ENCODE results near the gene CD300LG. TPM values are rescaled to one million over a fixed set of nuclear protein-coding genes. Genes with fewer than 3 reads are reported as not detected.
"Not testable (repeated sequence)": the region's sequence is repeated elsewhere in the genome, so short reads cannot be mapped to it uniquely, and the experiment has no call there.

The CD300LG gene
- total RNA-seq, 1 experiment from 2014 or later: not detected

GRCh38 chr17:43861960-43862359, 15.0 kb downstream of the CD300LG start:
- BruUV-seq (replicated peaks): no TSS peak
- TF ChIP-seq EZH2 (IDR thresholded peaks at IDR 0.05; ENCODE audit: low read depth) (no peak), CTCF (conservative IDR thresholded peaks at IDR 0.05) (no peak)
- no peak for DNase-seq
- H4K20me1 ChIP-seq (ENCODE audit: insufficient read depth): no peaks in the 10 kb centered on the region
- POLR2A ChIA-PET (ENCODE audit: unreplicated experiment): no interaction called here
- no peaks in the 10 kb centered on the region for H3K9me2 ChIP-seq (ENCODE audit: insufficient read depth)
- CTCF ChIA-PET: no interaction called here
- H3K79me2 ChIP-seq (ENCODE audit: low read depth): no peaks in the 10 kb centered on the region
- no peaks in the 10 kb centered on the region for H3F3A ChIP-seq (ENCODE audit: insufficient read depth, low read depth)
- H3K36me3 ChIP-seq (ENCODE audit: low read depth): no peaks in the 10 kb centered on the region
- intact Hi-C loops (cut with micrococcal nuclease; ENCODE audit: unreplicated experiment): no loop called here
- peaks cover 46% of the 10 kb centered on the region for H3K27me3 ChIP-seq (ENCODE audit: insufficient read depth, low read depth)
- H3K27ac ChIP-seq: no peak overlapping the region
- no peak overlapping the region for H3K4me3 ChIP-seq
- H3K9me3 ChIP-seq (ENCODE audit: insufficient read depth, low read depth): no peaks in the 10 kb centered on the region
- no peak overlapping the region for H2AFZ ChIP-seq
- no peak overlapping the region for H3K4me2 ChIP-seq
- no peaks in the 10 kb centered on the region for H3K4me1 ChIP-seq (replicated peaks; ENCODE audit: insufficient read depth)

- H3K4me2 ChIP-seq: no peak overlapping the region
- H3K9me2 ChIP-seq (ENCODE audit: insufficient read depth): no peaks in the 10 kb centered on the region
- no peak overlapping the region for H3K27ac ChIP-seq
- ChIA-PET POLR2A (ENCODE audit: unreplicated experiment) (no interaction called here), CTCF (interaction anchor here (0.6 kb wide), 2 partner anchors 18 to 98 kb away, joined by 3 read pairs; no protein-coding TSS in a partner anchor)
- H3K79me2 ChIP-seq (ENCODE audit: low read depth): no peaks in the 10 kb centered on the region
- H3K4me1 ChIP-seq (replicated peaks; ENCODE audit: insufficient read depth): no peaks in the 10 kb centered on the region
- H3K36me3 ChIP-seq (ENCODE audit: low read depth): no peaks in the 10 kb centered on the region
- H3K9me3 ChIP-seq (ENCODE audit: insufficient read depth, low read depth): no peaks in the 10 kb centered on the region; the same call in 1 of the 2 replicates
- H3K4me3 ChIP-seq: no peak overlapping the region
- TF ChIP-seq EZH2 (IDR thresholded peaks at IDR 0.05; ENCODE audit: low read depth): no peak
- TF ChIP-seq CTCF (conservative IDR thresholded peaks at IDR 0.05): no peak
- DNase-seq: no peak
- no peak overlapping the region for H2AFZ ChIP-seq
- H3F3A ChIP-seq (ENCODE audit: insufficient read depth, low read depth): no peaks in the 10 kb centered on the region
- no peaks in the 10 kb centered on the region for H4K20me1 ChIP-seq (ENCODE audit: insufficient read depth)
- no TSS peak for BruUV-seq (replicated peaks)
- intact Hi-C loops (cut with micrococcal nuclease; ENCODE audit: unreplicated experiment): no loop called here
- H3K27me3 ChIP-seq (ENCODE audit: insufficient read depth, low read depth): peaks cover 38% of the 10 kb centered on the region
These were observed 17.4 kb downstream of the CD300LG start for GRCh38 chr17:43864161-43864984.

GRCh38 chr17:43868226-43868994, 21.4 kb downstream of the CD300LG start:
- POLR2A ChIA-PET (ENCODE audit: unreplicated experiment): no interaction called here
- CTCF ChIA-PET: interaction anchor here (0.7 to 0.9 kb wide), 2 partner anchors 70 to 266 kb away, joined by 3 to 5 read pairs; no protein-coding TSS in a partner anchor

GRCh38 chr17:43869031-43869430, 22.1 kb downstream of the CD300LG start:
- intact Hi-C loops (cut with micrococcal nuclease; ENCODE audit: unreplicated experiment); H3K9me3 ChIP-seq (ENCODE audit: insufficient read depth, low read depth): not testable (repeated sequence)

More at GRCh38 chr17:43868226-43868994, 21.4 kb downstream of the CD300LG start:
- H3K9me2 ChIP-seq (ENCODE audit: insufficient read depth): no peaks in the 10 kb centered on the region
- H3K27ac ChIP-seq: no peak overlapping the region
- no peak overlapping the region for H3K4me2 ChIP-seq
- no peaks in the 10 kb centered on the region for H3K36me3 ChIP-seq (ENCODE audit: low read depth)
- intact Hi-C loops (cut with micrococcal nuclease; ENCODE audit: unreplicated experiment): no loop called here
- TF ChIP-seq CTCF (conservative IDR thresholded peaks at IDR 0.05) (no peak), EZH2 (IDR thresholded peaks at IDR 0.05; ENCODE audit: low read depth) (no peak)
- peaks cover 15% of the 10 kb centered on the region for H3K4me1 ChIP-seq (replicated peaks; ENCODE audit: insufficient read depth)
- BruUV-seq (replicated peaks): no TSS peak
- H3K9me3 ChIP-seq (ENCODE audit: insufficient read depth, low read depth): no peaks in the 10 kb centered on the region; the same call in 1 of the 2 replicates
- H3K79me2 ChIP-seq (ENCODE audit: low read depth): no peaks in the 10 kb centered on the region
- no peaks in the 10 kb centered on the region for H4K20me1 ChIP-seq (ENCODE audit: insufficient read depth)
- no peak overlapping the region for H2AFZ ChIP-seq
- no peak overlapping the region for H3K4me3 ChIP-seq
- H3F3A ChIP-seq (ENCODE audit: insufficient read depth, low read depth): no peaks in the 10 kb centered on the region
- DNase-seq: no peak
- H3K27me3 ChIP-seq (ENCODE audit: insufficient read depth, low read depth): peaks cover 40% of the 10 kb centered on the region

More at GRCh38 chr17:43869031-43869430, 22.1 kb downstream of the CD300LG start:
- BruUV-seq (replicated peaks); H2AFZ ChIP-seq; H3K4me2 ChIP-seq; H3K4me3 ChIP-seq; H3K27ac ChIP-seq; H3K79me2 ChIP-seq (ENCODE audit: low read depth); DNase-seq; H3F3A ChIP-seq (ENCODE audit: insufficient read depth, low read depth); H3K36me3 ChIP-seq (ENCODE audit: low read depth); H3K9me2 ChIP-seq (ENCODE audit: insufficient read depth); H4K20me1 ChIP-seq (ENCODE audit: insufficient read depth); POLR2A ChIA-PET (ENCODE audit: unreplicated experiment): not testable (repeated sequence)
- CTCF ChIA-PET: interaction anchor here (0.7 kb wide), 1 partner anchor 266 kb away, joined by 3 read pairs; no protein-coding TSS in a partner anchor
- Histone ChIP-seq H3K4me1 (replicated peaks; ENCODE audit: insufficient read depth) (peaks cover 15% of the 10 kb centered on the region), H3K27me3 (ENCODE audit: insufficient read depth, low read depth) (peaks cover 36% of the 10 kb centered on the region)
